ENCODE data around the gene PRKCG. TPM values are rescaled to one million over a fixed set of nuclear protein-coding genes. Genes with fewer than 3 reads are reported as not detected.
A peak's percentile ranks its signal among the peaks of the same experiment; 100 is the strongest.

The PRKCG gene
- total RNA-seq, 1 donor from 2014 or later = 19.1 TPM

GRCh38 chr19:53870485-53870844, 11.5 kb upstream of the PRKCG start:
- Mint-ChIP-seq H3K36me3 (peaks cover 21% of the 10 kb centered on the region), H3K4me3 (peak overlapping the region; percentile 72), H3K4me1 (peaks cover 38% of the 10 kb centered on the region), H3K27ac (peak overlapping the region; percentile 94), H3K9me3 (no peaks in the 10 kb centered on the region), H3K27me3 (ENCODE audit: low read depth) (no peaks in the 10 kb centered on the region)
- TF ChIP-seq CTCF (IDR thresholded peaks at IDR 0.05; ENCODE audit: unreplicated experiment) = no peak
- no peak for DNase-seq (ENCODE audit: low spot score in 2 of 2, unreplicated experiment in 2 of 2)

- Mint-ChIP-seq H3K27me3 (ENCODE audit: low read depth) (no peaks in the 10 kb centered on the region), H3K9me3 (no peaks in the 10 kb centered on the region), H3K4me1 (peaks cover 30% of the 10 kb centered on the region), H3K27ac (peak overlapping the region; percentile 52), H3K36me3 (peaks cover 26% of the 10 kb centered on the region), H3K4me3 (peak overlapping the region; percentile 72)
- no peak for DNase-seq (ENCODE audit: low spot score in 2 of 2, unreplicated experiment in 2 of 2)
- TF ChIP-seq CTCF (IDR thresholded peaks at IDR 0.05; ENCODE audit: unreplicated experiment) = no peak
Observed at GRCh38 chr19:53871454-53871853, 10.5 kb upstream of the PRKCG start.

- TF ChIP-seq CTCF (IDR thresholded peaks at IDR 0.05; ENCODE audit: unreplicated experiment) = no peak
- Mint-ChIP-seq H3K9me3 (no peaks in the 10 kb centered on the region), H3K4me1 (peaks cover 31% of the 10 kb centered on the region), H3K36me3 (peaks cover 33% of the 10 kb centered on the region), H3K27me3 (ENCODE audit: low read depth) (no peaks in the 10 kb centered on the region), H3K27ac (no peak overlapping the region), H3K4me3 (no peak overlapping the region)
- no peak for DNase-seq (ENCODE audit: low spot score in 2 of 2, unreplicated experiment in 2 of 2)
Observed at GRCh38 chr19:53872762-53873161, 9.2 kb upstream of the PRKCG start.

- Mint-ChIP-seq H3K4me3 (peak overlapping the region; percentile 3), H3K27me3 (ENCODE audit: low read depth) (no peaks in the 10 kb centered on the region), H3K36me3 (peaks cover 33% of the 10 kb centered on the region), H3K4me1 (peaks cover 35% of the 10 kb centered on the region), H3K27ac (peak overlapping the region; percentile 49), H3K9me3 (no peaks in the 10 kb centered on the region)
- TF ChIP-seq CTCF (IDR thresholded peaks at IDR 0.05; ENCODE audit: unreplicated experiment) = no peak
- DNase-seq (ENCODE audit: low spot score in 2 of 2, unreplicated experiment in 2 of 2) = no peak
Observed at GRCh38 chr19:53873773-53874605, 8.0 kb upstream of the PRKCG start.

GRCh38 chr19:53874606-53874990, 7.4 kb upstream of the PRKCG start:
- Mint-ChIP-seq H3K36me3 (peaks cover 33% of the 10 kb centered on the region), H3K4me3 (peak overlapping the region; percentile 3), H3K27ac (peak overlapping the region; percentile 49), H3K9me3 (no peaks in the 10 kb centered on the region), H3K27me3 (ENCODE audit: low read depth) (no peaks in the 10 kb centered on the region), H3K4me1 (peaks cover 36% of the 10 kb centered on the region)
- no peak for TF ChIP-seq CTCF (IDR thresholded peaks at IDR 0.05; ENCODE audit: unreplicated experiment)
- DNase-seq (ENCODE audit: low spot score in 2 of 2, unreplicated experiment in 2 of 2) = no peak

Data from mesothelial cell of epicardium (in vitro differentiated cells).